Hematopoietic multipotent progenitor cell treated with erythropoietin and hydrocortisone succinate and interleukin-3 and kit ligand, for 8 days (in vitro differentiated cells): ENCODE results near the gene STK31.
"Not testable (repeated sequence)": the region's sequence is repeated elsewhere in the genome, so short reads cannot be mapped to it uniquely, and the experiment has no call there.

Experiments used
- DNase-seq: peaks from one replicate; pipeline ENCODE4 v3.0.0-alpha.2; 2015

Gene STK31

GRCh38 chr7:23714579-23714978 is 4.6 kb downstream of the STK31 start:
- no peak for DNase-seq

GRCh38 chr7:23715099-23715498 is 5.1 kb downstream of the STK31 start:
- no peak for DNase-seq

GRCh38 chr7:23717788-23718187 is 7.8 kb downstream of the STK31 start:
- DNase-seq = no peak

DNA sequence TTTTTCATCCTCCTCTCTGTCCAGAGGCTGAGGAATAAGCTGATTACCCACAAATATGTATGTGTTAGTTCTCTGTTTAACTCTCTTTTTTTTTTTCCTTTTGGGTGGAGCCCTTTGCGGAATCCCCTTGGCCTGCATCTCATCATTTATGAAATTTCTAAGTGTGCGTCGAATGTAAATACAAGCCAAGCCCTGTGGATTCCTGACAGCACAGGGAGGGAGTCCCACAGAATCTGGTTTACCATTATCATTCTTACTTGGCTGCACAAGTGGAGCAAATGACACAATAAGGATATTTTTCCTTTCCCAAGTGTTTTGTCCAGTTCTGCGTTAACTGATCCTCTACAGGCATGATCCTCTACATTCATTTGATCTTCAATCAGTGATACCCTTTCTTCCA is 11.4 kb downstream of the STK31 start:
- no peak for DNase-seq

- not testable (repeated sequence) for DNase-seq
Observed at GRCh38 chr7:23722587-23723216, 12.7 kb downstream of the STK31 start.

DNA sequence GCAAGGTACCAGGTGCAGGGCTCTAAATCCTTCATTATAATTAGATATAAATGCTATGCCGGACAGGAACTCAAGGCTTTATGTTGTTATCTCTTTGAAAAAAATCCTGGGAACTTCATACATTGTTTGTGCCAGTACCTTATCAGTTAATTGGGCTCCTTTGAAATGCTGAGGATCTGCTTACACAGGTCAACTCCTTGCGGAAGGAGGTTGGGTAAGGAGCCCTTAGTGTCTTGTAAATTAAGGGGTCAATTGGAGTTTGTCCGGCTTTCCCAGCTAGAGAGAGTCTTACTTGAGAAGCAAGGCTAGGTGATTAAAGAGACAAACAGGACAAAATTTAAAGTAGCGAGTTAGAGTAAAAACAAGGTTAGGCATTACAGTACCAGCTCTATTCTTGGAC is 14.1 kb downstream of the STK31 start:
- not testable (repeated sequence) for DNase-seq

- DNase-seq = no peak
Observed at GRCh38 chr7:23742051-23742450, 32.0 kb downstream of the STK31 start.

- DNase-seq = no peak
Observed at GRCh38 chr7:23743226-23743625, 33.2 kb downstream of the STK31 start.

- no peak for DNase-seq
Observed at GRCh38 chr7:23746629-23747028, 36.6 kb downstream of the STK31 start.

DNA sequence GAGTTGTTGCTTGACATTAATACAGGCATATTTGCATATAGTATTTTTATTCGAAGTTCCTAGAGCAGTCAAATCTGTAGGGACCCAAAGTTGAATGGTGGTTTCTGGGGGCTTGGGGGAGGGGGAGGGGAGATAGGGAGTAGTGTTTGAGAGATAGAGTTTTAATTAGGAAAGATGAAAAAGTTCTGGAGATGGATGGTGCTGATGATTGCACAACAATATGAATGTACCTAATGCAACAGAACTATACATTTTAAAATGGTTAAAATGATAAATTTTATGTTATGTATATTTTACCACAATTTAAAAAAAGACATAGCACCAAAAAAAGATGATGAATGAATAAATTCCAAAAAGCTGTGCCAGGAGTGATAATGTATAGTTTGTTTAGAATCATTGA is 41.8 kb downstream of the STK31 start:
- DNase-seq = no peak

DNA sequence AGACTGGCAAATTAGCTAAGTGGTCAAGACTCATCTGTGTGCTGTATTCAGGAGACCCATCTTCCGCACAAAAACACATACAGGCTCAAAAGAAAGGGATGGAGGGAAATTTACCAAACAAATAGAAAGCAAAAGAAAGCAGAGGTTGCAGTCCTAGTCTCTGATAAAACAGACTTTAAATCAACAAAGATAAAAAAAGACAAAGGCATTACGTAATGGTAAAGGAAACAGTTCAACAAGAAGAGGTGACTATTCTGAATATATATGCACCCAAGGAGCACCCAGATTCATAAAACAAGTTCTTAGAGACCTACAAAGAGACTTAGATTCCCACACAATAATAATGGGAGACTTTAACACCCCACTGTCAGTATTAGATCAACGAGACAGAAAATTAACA is 48.8 kb downstream of the STK31 start:
- not testable (repeated sequence) for DNase-seq

DNA sequence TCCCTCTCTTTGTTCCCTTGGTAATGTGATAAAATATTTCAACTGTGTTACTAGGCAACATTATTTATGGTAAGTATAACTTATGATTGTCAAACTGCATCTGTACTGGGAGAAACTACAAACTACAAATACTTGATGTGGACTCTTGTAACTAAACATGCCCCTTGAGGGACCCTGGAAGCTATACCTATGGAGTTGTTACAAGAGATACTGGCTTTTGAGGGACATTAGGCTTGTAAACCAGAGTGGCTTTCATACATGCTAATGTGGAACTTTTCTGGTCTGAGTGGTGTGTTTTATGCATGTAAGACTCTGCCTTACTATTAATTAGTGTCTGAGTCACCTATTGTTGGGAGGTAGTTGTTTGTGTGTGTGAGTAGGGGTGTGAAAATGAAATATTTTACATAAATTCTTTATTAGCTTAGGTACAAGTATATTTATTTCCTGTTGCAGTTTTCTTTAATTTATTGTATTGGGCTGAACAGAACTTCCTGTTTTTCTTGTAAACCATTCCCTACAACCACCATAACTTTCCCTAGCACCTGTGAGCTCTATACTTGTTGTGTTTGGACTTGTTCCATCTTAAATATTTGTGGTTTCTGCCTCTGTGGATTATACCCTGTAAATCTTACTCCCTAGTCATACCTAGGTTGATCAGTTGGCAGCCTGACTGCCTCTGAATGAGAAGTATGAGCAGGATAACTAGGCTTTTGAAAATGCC is 49.8 kb downstream of the STK31 start:
- no peak for DNase-seq

DNA sequence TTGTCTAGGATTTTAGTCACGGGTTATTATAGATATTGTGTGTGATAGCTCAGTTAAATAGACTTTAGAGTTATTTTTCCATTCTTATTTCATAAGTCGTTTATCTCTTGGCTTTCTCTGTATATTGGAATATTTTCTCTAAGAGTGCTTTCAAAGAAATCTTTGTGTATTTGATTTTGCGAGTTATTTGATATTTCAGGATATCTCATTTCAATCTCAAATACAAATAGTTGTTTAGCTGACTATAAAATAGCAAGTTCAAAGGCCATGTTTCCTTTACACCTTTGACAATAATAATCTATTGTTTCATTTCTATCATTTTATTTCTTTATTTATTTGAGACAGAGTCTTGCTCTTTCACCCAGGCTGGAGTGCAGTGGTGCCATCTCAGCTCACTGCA is 55.9 kb downstream of the STK31 start:
- no peak for DNase-seq

DNA sequence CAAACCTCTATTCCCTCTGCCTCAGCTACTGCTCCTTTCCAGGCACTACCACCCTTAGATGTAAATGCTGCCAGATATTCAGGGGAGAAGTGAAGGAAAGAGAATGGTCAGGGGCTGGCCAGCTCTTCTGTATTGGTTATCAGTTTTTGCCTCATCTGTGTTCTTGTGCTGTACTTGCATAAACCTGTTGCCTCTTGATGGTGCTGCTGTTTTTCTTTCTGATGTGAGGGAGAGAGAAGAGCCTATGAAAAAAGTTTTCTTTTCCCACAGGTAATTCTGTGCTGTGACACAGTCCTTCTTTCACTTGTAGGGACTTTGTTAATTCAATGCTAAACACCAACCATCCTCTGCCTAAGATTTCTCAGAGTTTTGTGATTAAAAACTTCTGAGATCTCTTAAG is 57.5 kb downstream of the STK31 start:
- DNase-seq = no peak

GRCh38 chr7:23768022-23768421 is 58.0 kb downstream of the STK31 start:
- DNase-seq = no peak

GRCh38 chr7:23779185-23779800 is 69.3 kb downstream of the STK31 start:
- not testable (repeated sequence) for DNase-seq

DNA sequence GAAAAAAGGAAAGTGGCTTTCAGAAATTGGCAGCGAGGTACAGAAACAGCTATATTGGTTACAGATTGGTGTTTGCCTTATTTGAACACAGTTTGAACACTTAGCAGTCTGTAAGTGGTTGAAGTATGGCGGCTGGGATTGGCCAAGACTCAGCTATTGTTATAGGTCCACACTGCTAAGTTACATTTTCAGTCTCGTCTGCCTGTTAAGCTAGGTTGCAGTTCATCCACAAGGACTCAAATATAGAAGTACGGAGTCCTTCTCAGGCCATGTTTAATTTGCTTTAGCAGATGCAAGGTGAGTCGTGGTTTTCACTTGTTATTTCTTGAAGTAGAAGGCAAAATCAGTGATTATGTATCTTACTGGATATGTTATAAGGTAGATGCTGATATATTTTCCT is 73.1 kb downstream of the STK31 start:
- DNase-seq = no peak

- DNase-seq = no peak
Observed at GRCh38 chr7:23787272-23787671, 77.3 kb downstream of the STK31 start.

DNA sequence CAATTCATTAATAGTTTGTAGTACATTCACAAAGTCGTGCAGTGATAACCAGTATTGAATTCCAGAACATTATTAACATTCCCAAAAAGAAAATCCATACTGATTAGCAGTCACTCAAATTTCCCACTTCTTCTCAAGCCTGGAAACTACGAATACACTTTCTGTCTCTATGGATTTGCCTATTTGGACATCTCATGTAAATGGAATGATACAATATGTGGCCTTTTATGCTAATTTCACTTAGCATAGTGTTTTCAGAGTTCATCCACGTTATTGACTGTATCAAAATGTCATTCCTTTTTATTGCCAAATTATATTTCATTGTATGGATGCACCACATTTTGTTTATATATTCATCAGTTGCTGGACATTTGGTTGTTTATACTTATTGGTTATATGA is 78.8 kb downstream of the STK31 start:
- no peak for DNase-seq

GRCh38 chr7:23791721-23792120 is 81.7 kb downstream of the STK31 start:
- DNase-seq = no peak

DNA sequence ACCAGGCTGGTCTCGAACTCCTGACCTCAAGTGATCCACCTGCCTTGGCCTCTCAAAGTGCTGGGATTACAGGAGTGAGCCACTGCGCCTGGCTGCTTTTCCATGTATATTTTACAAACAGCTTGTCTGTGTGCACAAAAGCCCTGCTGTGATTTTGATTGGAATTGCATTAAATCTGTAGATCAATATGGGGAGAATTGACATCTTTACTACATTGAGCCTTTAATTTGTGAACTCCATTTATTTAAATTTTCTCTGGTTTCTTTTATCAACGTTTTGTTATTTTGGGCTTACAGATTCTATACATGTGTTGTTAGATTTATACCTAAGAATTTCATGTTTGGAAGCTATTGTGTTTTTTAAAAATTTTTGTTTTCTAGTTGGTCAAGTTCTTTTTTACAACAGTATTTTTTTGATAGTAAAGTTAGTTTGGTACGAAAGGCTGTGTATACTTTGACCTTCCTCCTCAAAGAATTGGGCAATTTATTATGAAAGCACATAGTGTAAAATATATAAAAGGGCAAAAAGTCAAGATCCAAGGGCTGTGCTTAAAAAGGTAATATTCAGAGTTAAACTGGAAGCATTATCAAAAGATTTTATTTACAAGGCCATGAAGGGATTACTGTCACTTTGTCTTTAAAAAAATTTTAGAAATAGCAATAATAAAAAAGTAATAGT is 92.8 kb downstream of the STK31 start:
- DNase-seq = no peak

DNA sequence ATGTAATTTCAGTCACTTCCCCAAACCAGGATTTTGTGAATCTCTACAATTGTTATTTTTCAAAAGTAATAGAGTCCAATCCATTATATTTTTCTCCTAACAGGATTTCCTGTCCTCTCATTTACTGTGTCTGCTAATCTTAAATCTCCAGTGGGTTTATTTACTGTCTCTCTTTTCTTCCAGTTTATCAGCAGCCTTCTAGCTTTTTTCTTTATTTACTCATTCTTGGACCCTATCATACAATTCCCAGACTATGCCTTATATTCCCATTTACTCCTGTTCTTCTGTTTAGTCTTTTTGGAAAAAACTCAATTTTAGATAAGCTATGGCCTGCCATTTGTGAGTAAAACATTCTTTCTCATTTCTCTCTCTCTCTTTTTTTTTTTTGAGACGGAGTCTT is 94.7 kb downstream of the STK31 start:
- DNase-seq = no peak

GRCh38 chr7:23808421-23808820 is 98.4 kb downstream of the STK31 start:
- no peak for DNase-seq

- no peak for DNase-seq
Observed at GRCh38 chr7:23810099-23810498, 100.1 kb downstream of the STK31 start.
